Caco-2 (cell line): Measurements from ENCODE around the gene CD247. TPM values are rescaled to one million over a fixed set of nuclear protein-coding genes. Genes with fewer than 3 reads are reported as not detected.

Experiments
- BruUV-seq: library from RNA; stranded (reverse); fragments of 400-500 nt; replicated peaks from 2 replicates; lab custom pipeline; 2021; lab: Mats Ljungman, UMichigan
- CTCF ChIA-PET: fragments of 300-600 bp; sonication (Branson Sonifier 250); formaldehyde crosslinking; loops from one replicate; lab custom pipeline; 2022; ENCODE audit warnings: antibody characterized with exemption; lab: Charles Lee
- POLR2A ChIA-PET: fragments of 300-600 bp; sonication (Branson Sonifier 250); formaldehyde crosslinking; loops from one replicate; lab custom pipeline; 2022; ENCODE audit warnings: antibody characterized with exemption; lab: Charles Lee
- DNase-seq, 2 experiments: peaks; one replicate each; pipeline versions ENCODE4 v3.0.0 to v3.0.0-alpha.2; 2020 to 2022
- H3K27me3 ChIP-seq: replicated peaks from 2 replicates; pipeline ENCODE4 v1.6.0; 2011; ENCODE audit warnings: low read length; ENCODE audit not compliant: control insufficient read depth, insufficient read depth
- H3K36me3 ChIP-seq: 2 replicates; pipeline ENCODE4 v1.5.1; 2011; ENCODE audit warnings: low read length; ENCODE audit not compliant: control insufficient read depth, insufficient read depth
- H3K4me1 ChIP-seq: fragments of 250-450 bp; sonication (Bioruptor Pico); 2 replicates; pipeline ENCODE4 v1.5.1; 2020; ENCODE audit warnings: mild to moderate bottlenecking
- H3K4me3 ChIP-seq: 2 replicates; pipeline ENCODE4 v1.5.1; 2011; ENCODE audit warnings: low read depth, mild to moderate bottlenecking, control low read depth, low read length
- H3K9me3 ChIP-seq: fragments of 250-450 bp; sonication (Bioruptor Pico); 2 replicates; pipeline ENCODE4 v1.5.1; 2020; ENCODE audit warnings: mild to moderate bottlenecking, moderate library complexity
- H3K27ac Mint-ChIP-seq: one replicate; pipeline ENCODE4 v1.8.0; 2022; ENCODE audit warnings: mixed read lengths; ENCODE audit not compliant: unreplicated experiment
- H3K27me3 Mint-ChIP-seq: one replicate; pipeline ENCODE4 v1.8.0; 2022; ENCODE audit warnings: mixed read lengths; ENCODE audit not compliant: insufficient read depth, unreplicated experiment
- H3K36me3 Mint-ChIP-seq: one replicate; pipeline ENCODE4 v1.8.0; 2022; ENCODE audit warnings: mild to moderate bottlenecking, mixed read lengths; ENCODE audit not compliant: insufficient read depth, unreplicated experiment
- H3K4me1 Mint-ChIP-seq: one replicate; pipeline ENCODE4 v1.8.0; 2022; ENCODE audit warnings: low read depth, mixed read lengths; ENCODE audit not compliant: unreplicated experiment
- H3K4me3 Mint-ChIP-seq: one replicate; pipeline ENCODE4 v1.8.0; 2022; ENCODE audit warnings: mild to moderate bottlenecking, moderate library complexity, mixed read lengths; ENCODE audit not compliant: unreplicated experiment
- H3K9me3 Mint-ChIP-seq: one replicate; pipeline ENCODE4 v1.8.0; 2022; ENCODE audit warnings: mixed read lengths; ENCODE audit not compliant: unreplicated experiment
- CTCF ChIP-seq, 2 experiments: fragments of 200-600 bp in 1 of 2; IDR thresholded peaks; 1 replicate in 1 of 2; 2 replicates in 1 of 2; pipeline versions ENCODE4 v1.5.1 to v1.8.0; 2011 to 2022; ENCODE audit warnings: antibody characterized with exemption in 1 of 2, control low read depth in 1 of 2, inconsistent platforms in 1 of 2, low read depth in 1 of 2, low read length in 1 of 2, mild to moderate bottlenecking in 1 of 2, moderate library complexity in 1 of 2; ENCODE audit not compliant: insufficient read depth in 1 of 2, severe bottlenecking in 1 of 2, unreplicated experiment in 1 of 2
- intact Hi-C: fragments of 100-400 bp; cut with micrococcal nuclease; formaldehyde crosslinking; loops from one replicate; pipeline ENCODE4 v1.10.0; 2022; ENCODE audit not compliant: unreplicated experiment
- total RNA-seq: library from RNA; stranded (reverse); gene quantifications from 2 replicates; pipeline ENCODE4 v1.2.3, GENCODE V29; 2022

Gene CD247
- total RNA-seq, 1 experiment from 2014 or later, result not detected

DNA sequence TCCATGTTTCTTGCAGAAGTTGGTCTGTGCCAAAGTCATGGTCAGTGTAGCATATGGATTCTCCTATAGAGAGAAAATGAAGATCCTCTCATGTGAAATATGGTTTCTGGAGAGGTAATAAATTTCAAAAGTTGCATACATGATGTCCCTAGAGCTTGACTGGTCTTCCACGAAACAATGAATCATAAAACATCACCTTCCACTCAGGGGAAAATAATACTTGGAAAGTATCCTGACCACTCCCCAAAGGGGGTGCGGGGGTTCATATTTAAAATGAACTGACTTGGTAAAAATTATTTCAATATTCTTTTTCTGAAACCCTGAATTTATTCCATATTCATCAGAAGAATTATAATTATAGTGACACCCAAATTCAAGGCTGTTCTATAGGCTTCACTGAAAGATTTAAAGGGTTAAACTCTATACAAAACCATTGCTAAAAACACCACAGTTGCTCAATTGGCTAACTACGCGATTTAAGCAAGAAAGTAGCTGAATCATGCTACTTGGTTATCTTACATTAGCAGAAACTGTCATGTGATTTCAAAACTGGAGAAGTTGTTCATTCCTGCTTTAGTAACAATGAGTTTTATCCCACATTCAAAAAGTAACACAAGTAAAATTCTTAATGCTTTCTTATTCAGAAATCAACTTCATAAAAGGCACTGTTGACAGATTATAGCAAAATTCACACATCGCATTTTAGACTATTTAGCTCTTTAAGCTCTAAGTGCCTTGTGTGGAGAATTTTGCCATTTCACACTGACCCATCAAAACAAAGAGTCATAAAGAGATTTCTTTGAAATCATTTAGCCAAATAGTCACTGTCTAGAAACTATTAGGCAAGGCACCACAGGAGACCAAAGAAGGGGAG is 30.0 kb upstream of the CD247 start:
- no peak overlapping the region for H3K4me3 Mint-ChIP-seq
- no peak overlapping the region for H3K4me3 ChIP-seq
- no TSS peak for BruUV-seq
- H3K9me3 ChIP-seq, result no peaks in the 10 kb centered on the region
- ChIA-PET POLR2A (no interaction called here), CTCF (interaction anchor here (0.6 kb wide), 1 partner anchor 9 kb away, joined by 7 read pairs; no protein-coding TSS in a partner anchor)
- no peaks in the 10 kb centered on the region for H3K27me3 Mint-ChIP-seq
- H3K4me1 Mint-ChIP-seq, result no peaks in the 10 kb centered on the region
- H3K36me3 ChIP-seq, result no peaks in the 10 kb centered on the region; the same call in none of the 2 replicates
- no peaks in the 10 kb centered on the region; the same call in 1 of the 2 replicates for H3K4me1 ChIP-seq
- TF ChIP-seq CTCF (IDR thresholded peaks at IDR 0.05; ENCODE audit: insufficient read depth in 1 of 2, low read depth in 1 of 2, low read length in 1 of 2, severe bottlenecking in 1 of 2, unreplicated experiment in 1 of 2), result no peak
- peaks cover 30% of the 10 kb centered on the region for H3K36me3 Mint-ChIP-seq
- no peak for DNase-seq
- H3K9me3 Mint-ChIP-seq, result no peaks in the 10 kb centered on the region
- no peaks in the 10 kb centered on the region for H3K27me3 ChIP-seq
- intact Hi-C loops, result no loop called here
- H3K27ac Mint-ChIP-seq, result no peak overlapping the region

DNA sequence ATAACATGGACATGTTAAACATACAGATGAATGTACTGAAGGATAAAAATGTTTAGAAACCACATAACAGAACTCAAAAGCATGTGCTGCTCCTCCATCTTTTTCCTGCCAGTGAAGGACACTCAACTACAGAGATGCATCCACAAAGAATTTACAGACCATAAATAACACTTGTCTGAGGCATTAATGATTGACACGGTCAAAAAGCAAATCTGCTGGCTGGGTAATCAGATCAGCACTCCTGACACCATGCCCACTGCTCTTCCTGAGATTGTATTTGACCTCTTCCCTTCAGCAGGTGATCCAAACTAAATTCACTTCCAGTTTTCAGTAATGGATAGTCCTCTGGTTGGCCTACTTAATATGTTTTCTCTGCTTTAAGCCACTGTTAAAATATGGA is 28.6 kb upstream of the CD247 start:
- CTCF ChIA-PET, result no interaction called here

GRCh38 chr1:167545349-167545748 is 27.0 kb upstream of the CD247 start:
- POLR2A ChIA-PET, result interaction anchor here (1.3 kb wide), 1 partner anchor 8 kb away, joined by 6 read pairs; the partner anchor contains the start of gene CREG1
- Histone ChIP-seq H3K9me3 (no peaks in the 10 kb centered on the region), H3K36me3 (no peaks in the 10 kb centered on the region; the same call in none of the 2 replicates), H3K4me1 (no peaks in the 10 kb centered on the region), H3K27me3 (no peaks in the 10 kb centered on the region), H3K4me3 (no peak overlapping the region)
- TF ChIP-seq CTCF (IDR thresholded peaks at IDR 0.05; ENCODE audit: insufficient read depth in 1 of 2, low read depth in 1 of 2, low read length in 1 of 2, severe bottlenecking in 1 of 2, unreplicated experiment in 1 of 2), result no peak
- no peak for DNase-seq
- H3K27me3 Mint-ChIP-seq, result no peaks in the 10 kb centered on the region
- H3K36me3 Mint-ChIP-seq, result peaks cover 30% of the 10 kb centered on the region
- intact Hi-C loops, result no loop called here
- H3K4me1 Mint-ChIP-seq, result peaks cover under 1% of the 10 kb centered on the region
- no peak overlapping the region for H3K4me3 Mint-ChIP-seq
- no peaks in the 10 kb centered on the region for H3K9me3 Mint-ChIP-seq
- BruUV-seq, result no TSS peak
- CTCF ChIA-PET, result no interaction called here
- H3K27ac Mint-ChIP-seq, result no peak overlapping the region

More for the DNA sequence above, 28.6 kb upstream of the CD247 start:
- POLR2A ChIA-PET, result no interaction called here
- Mint-ChIP-seq H3K9me3 (no peaks in the 10 kb centered on the region), H3K4me1 (no peaks in the 10 kb centered on the region), H3K27ac (no peak overlapping the region), H3K4me3 (no peak overlapping the region), H3K36me3 (peaks cover 30% of the 10 kb centered on the region), H3K27me3 (no peaks in the 10 kb centered on the region)
- TF ChIP-seq CTCF (IDR thresholded peaks at IDR 0.05; ENCODE audit: insufficient read depth in 1 of 2, low read depth in 1 of 2, low read length in 1 of 2, severe bottlenecking in 1 of 2, unreplicated experiment in 1 of 2), result no peak
- H3K36me3 ChIP-seq, result no peaks in the 10 kb centered on the region; the same call in none of the 2 replicates
- intact Hi-C loops, result no loop called here
- no peak overlapping the region for H3K4me3 ChIP-seq
- no peaks in the 10 kb centered on the region for H3K4me1 ChIP-seq
- BruUV-seq, result no TSS peak
- no peaks in the 10 kb centered on the region for H3K27me3 ChIP-seq
- H3K9me3 ChIP-seq, result no peaks in the 10 kb centered on the region
- no peak for DNase-seq
